WERI-Rb-1 (cell line): ENCODE data around the gene SAP30BP.

Experiments
- DNase-seq: peaks from one replicate; pipeline ENCODE4 v3.0.0-alpha.2; 2020
- H3K27ac ChIP-seq: fragments of 250-450 bp; sonication (Bioruptor Pico); 2 replicates; pipeline ENCODE4 v1.5.1; 2020; ENCODE audit warnings: mild to moderate bottlenecking, moderate library complexity
- H3K27me3 ChIP-seq: fragments of 250-450 bp; sonication (Bioruptor Pico); 2 replicates; pipeline ENCODE4 v1.5.1; 2021; ENCODE audit warnings: mild to moderate bottlenecking, low read depth, moderate library complexity; ENCODE audit not compliant: insufficient read depth, severe bottlenecking
- H3K36me3 ChIP-seq: fragments of 250-450 bp; sonication (Bioruptor Pico); 2 replicates; pipeline ENCODE4 v1.5.1; 2020; ENCODE audit warnings: mild to moderate bottlenecking, moderate library complexity
- H3K4me3 ChIP-seq: 2 replicates; pipeline ENCODE4 v1.5.1; 2011; ENCODE audit warnings: low read depth, mild to moderate bottlenecking, control low read depth, low read length
- H3K9me3 ChIP-seq: fragments of 250-450 bp; sonication (Bioruptor Pico); 2 replicates; pipeline ENCODE4 v1.5.1; 2021; ENCODE audit warnings: mild to moderate bottlenecking, moderate library complexity; ENCODE audit not compliant: severe bottlenecking
- TF ChIP-seq, protein P1 (sequence below): IDR thresholded peaks from 2 replicates; pipeline ENCODE4 v1.5.1; 2011; ENCODE audit warnings: low read depth, mild to moderate bottlenecking, control low read depth, inconsistent platforms, low read length

The SAP30BP gene

DNA sequence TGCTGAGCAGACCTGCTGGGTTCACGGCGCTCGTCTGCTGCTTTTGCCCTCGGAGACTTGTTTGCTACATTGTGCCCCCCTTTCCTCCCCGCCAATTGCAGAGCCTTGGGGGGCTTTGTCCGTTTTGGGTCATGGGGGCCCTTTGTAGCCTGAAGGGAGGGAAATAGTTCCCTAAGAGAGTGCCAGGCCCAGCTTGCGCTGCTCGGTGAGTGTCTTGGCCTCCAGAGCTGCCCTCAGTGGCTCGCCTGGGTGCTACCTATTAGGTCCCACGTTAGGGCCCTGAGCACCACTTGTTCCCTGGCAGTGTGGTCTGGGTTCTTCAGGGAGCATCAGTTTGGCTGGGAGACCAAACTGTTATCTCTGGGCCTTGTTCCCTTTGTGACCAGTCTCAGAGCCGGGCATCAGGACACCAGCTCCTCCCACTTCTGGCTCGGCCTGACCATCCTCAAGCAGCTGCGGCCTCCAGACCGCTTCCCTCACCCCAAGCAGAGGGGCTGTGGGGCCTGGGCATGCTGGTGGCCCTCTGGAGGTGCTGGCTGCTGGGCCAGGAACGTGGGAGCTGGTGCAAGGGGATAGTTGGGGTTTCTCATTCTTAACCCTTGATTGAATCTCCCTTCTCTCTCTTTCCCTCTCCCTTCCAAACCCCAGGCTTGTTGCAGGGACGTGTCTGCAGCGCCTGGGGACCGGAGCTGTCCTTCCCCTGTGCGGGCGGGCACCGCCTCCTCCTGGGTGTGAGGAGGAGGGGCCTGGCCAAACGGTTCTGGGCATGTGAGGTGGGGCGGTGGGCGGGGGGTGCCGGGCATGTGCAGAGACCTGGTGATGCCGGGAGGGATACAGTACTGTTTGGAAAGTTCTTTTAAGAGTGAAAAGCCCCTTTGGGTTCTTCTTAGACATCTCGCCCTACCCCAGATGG, 38.1 kb downstream of the SAP30BP start:
- no peak for DNase-seq
- Histone ChIP-seq H3K36me3 (peaks cover 87% of the 10 kb centered on the region), H3K27ac (no peak overlapping the region), H3K9me3 (no peaks in the 10 kb centered on the region), H3K4me3 (no peak overlapping the region), H3K27me3 (no peaks in the 10 kb centered on the region)
- TF ChIP-seq, protein P1, sequence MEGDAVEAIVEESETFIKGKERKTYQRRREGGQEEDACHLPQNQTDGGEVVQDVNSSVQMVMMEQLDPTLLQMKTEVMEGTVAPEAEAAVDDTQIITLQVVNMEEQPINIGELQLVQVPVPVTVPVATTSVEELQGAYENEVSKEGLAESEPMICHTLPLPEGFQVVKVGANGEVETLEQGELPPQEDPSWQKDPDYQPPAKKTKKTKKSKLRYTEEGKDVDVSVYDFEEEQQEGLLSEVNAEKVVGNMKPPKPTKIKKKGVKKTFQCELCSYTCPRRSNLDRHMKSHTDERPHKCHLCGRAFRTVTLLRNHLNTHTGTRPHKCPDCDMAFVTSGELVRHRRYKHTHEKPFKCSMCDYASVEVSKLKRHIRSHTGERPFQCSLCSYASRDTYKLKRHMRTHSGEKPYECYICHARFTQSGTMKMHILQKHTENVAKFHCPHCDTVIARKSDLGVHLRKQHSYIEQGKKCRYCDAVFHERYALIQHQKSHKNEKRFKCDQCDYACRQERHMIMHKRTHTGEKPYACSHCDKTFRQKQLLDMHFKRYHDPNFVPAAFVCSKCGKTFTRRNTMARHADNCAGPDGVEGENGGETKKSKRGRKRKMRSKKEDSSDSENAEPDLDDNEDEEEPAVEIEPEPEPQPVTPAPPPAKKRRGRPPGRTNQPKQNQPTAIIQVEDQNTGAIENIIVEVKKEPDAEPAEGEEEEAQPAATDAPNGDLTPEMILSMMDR = no peak

DNA sequence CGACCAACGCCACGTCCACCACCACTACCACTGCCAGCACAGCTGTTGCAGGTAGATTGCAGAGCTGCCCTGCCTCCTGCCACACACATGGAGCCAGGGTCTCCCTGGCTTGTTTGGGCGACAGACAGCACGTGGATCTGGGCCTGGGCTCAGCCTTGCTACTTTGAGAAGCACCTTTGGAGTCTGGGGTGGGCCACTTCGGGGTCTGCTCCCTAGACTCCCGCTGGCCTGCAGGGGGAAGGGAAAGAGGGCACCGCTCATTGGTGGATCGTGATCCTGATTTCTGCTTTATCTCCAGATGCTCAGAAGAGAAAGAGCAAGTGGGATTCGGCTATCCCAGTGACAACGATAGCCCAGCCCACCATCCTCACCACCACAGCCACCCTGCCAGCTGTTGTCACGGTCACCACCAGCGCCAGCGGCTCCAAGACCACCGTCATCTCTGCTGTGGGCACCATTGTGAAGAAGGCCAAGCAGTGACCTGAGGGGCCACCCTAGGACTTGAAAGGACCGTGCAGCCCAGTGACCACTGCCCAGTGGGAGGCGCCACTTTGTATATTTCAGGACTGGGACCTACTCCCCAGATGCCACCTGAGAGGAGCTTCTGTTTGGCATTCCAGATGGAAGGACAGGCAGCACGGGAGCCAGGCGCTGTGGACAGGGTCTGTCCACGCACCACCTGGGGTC, 39.0 kb downstream of the SAP30BP start:
- TF ChIP-seq, protein P1 = no peak
- H3K36me3 ChIP-seq = peaks cover 78% of the 10 kb centered on the region
- no peak overlapping the region for H3K27ac ChIP-seq
- H3K27me3 ChIP-seq = no peaks in the 10 kb centered on the region
- H3K4me3 ChIP-seq = no peak overlapping the region
- no peak for DNase-seq
- no peaks in the 10 kb centered on the region for H3K9me3 ChIP-seq

DNA sequence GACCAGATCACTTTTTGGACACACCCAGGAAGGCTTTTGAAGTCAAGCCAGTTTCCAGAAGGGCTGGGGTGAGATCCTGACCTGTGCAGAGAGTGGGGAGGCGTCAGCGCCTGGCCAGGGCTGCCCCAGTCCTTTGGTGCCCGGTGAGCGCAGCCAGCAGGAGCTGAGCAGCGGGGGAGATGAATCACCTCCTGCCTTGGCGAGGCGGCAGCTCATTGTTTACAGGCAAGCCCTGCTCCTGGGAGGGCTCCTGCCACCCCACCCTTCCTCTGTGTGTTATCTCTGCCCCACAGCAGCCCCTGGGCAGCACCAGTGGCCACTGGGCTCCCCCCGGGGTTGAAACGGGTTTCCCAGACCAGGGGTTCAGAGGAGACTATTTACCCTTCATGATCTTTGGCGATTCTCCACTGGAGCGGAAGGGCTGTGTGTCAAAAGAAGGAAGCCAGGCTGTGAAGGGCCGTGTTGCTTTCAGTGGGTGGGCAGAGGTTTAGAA, 40.0 kb downstream of the SAP30BP start:
- TF ChIP-seq, protein P1 = no peak
- DNase-seq = no peak
- H3K27me3 ChIP-seq = no peaks in the 10 kb centered on the region
- no peaks in the 10 kb centered on the region for H3K9me3 ChIP-seq
- H3K36me3 ChIP-seq = peaks cover 68% of the 10 kb centered on the region
- H3K27ac ChIP-seq = no peak overlapping the region
- H3K4me3 ChIP-seq = no peak overlapping the region

DNA sequence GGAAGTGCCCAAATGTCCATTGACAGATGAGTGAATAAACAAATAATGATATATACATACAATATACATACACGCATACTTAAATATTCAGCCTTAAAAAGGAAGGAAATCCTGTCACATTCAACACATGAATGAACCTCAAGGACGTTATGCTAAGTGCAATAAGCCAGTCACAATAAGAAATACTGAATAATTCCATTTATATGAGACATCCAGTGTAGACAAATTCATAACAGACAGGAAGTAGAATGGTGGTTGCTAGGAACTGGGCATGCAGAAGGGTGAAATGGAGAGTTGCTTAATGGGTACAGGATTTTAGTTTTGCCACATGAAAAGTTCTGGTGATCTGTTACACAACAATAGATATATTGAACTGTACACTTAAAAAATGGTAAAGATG, 45.3 kb downstream of the SAP30BP start:
- Histone ChIP-seq H3K9me3 (no peaks in the 10 kb centered on the region), H3K36me3 (peaks cover 15% of the 10 kb centered on the region), H3K4me3 (no peak overlapping the region), H3K27ac (no peak overlapping the region), H3K27me3 (peaks cover 12% of the 10 kb centered on the region)
- no peak for DNase-seq
- TF ChIP-seq, protein P1 = no peak

DNA sequence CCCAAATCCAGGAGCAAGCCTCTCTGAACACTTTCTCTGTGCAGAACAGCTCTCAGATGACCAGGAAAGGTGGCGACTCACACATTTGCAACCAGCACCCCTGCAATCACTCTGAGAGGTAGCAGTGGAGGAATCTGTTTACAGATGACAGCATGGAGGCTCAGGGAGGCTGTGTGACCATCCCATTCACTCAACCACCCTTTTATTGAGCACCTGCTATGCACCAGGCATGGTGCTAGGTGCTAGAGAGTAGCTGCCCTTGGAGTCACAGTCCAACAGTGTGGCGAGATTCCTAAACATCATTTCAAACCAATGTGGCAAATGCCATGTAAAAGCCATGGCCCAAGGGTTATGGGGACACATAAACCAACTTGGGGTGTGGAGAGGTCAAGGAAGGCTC, 52.6 kb downstream of the SAP30BP start:
- Histone ChIP-seq H3K9me3 (no peaks in the 10 kb centered on the region), H3K27ac (no peak overlapping the region), H3K4me3 (no peak overlapping the region), H3K27me3 (peaks cover 62% of the 10 kb centered on the region), H3K36me3 (no peaks in the 10 kb centered on the region)
- no peak for DNase-seq
- TF ChIP-seq, protein P1 = no peak
